K562 (cell line): ENCODE results near the gene ERC2. TPM values are rescaled to one million over a fixed set of nuclear protein-coding genes. Genes with fewer than 3 reads are reported as not detected.

Experiments
- ATAC-seq: fragments of 200-7000 bp; cut with Tn5 transposase; 3 replicates; pipeline ENCODE4 v1.9.1; 2020; ENCODE audit warnings: moderate library complexity
- BruUV-seq: library from RNA; stranded (reverse); fragments of 400-500 nt; replicated peaks from 2 replicates; lab custom pipeline; 2021; lab: Mats Ljungman, UMichigan
- CTCF ChIA-PET: fragments of 300-600 bp; formaldehyde crosslinking; extraction: SDS; loops from one replicate; lab custom pipeline; 2021; ENCODE audit warnings: low intra/inter-chr PET ratio; lab: Yijun Ruan, JAX
- POLR2A ChIA-PET: fragments of 300-600, 350-650 bp; sonication (Branson Sonifier 250); formaldehyde crosslinking; extraction: SDS; loops from one replicate; lab custom pipeline; 2021; ENCODE audit warnings: antibody characterized with exemption, inconsistent platforms; lab: Yijun Ruan, JAX
- DNase-seq, 4 experiments: peaks; one replicate each; pipeline versions ENCODE4 v3.0.0 to v3.0.0-alpha.2; 2011 to 2018; ENCODE audit warnings: low spot score in 3 of 4, mixed read lengths in 3 of 4; ENCODE audit errors: extremely low read depth in 1 of 4
- FAIRE-seq: peaks from 2 replicates; lab custom pipeline; 2011; peaks lifted over from hg19 to GRCh38; lab: Jason Lieb, UNC
- H2AFZ ChIP-seq: 2 replicates; pipeline ENCODE4 v1.6.0; 2011; ENCODE audit warnings: low read depth, low read length, control low read depth, inconsistent platforms
- H3K27ac ChIP-seq: fragments of 200-600 bp; 3 replicates; pipeline ENCODE4 v1.8.0; 2011; ENCODE audit warnings: low read depth, mild to moderate bottlenecking, control low read depth, inconsistent platforms, low read length, moderate library complexity, mixed read lengths; ENCODE audit errors: extremely low read depth
- H3K27me3 ChIP-seq, 2 experiments: fragments of 300-600 bp in 1 of 2; 2 replicates in 1 of 2; 3 replicates in 1 of 2; pipeline versions ENCODE4 v1.6.0 to v1.8.0; 2011; ENCODE audit warnings: inconsistent platforms in 2 of 2, low read length in 2 of 2, mild to moderate bottlenecking in 1 of 2, mixed read lengths in 1 of 2, moderate library complexity in 1 of 2; ENCODE audit not compliant: control insufficient read depth in 2 of 2, insufficient read depth in 2 of 2
- H3K36me3 ChIP-seq: fragments of 300-600 bp; 3 replicates; pipeline ENCODE4 v1.8.0; 2011; ENCODE audit warnings: mild to moderate bottlenecking, low read length, inconsistent platforms; ENCODE audit not compliant: control insufficient read depth, insufficient read depth
- H3K4me1 ChIP-seq, 2 experiments: fragments of 200-600 bp in 1 of 2; replicated peaks in 1 of 2; 2 replicates in 1 of 2; 3 replicates in 1 of 2; pipeline versions ENCODE4 v1.5.1 to v1.8.0; 2011; ENCODE audit warnings: inconsistent platforms in 2 of 2, low read length in 2 of 2, mild to moderate bottlenecking in 1 of 2, mixed read lengths in 1 of 2, moderate library complexity in 1 of 2; ENCODE audit not compliant: control insufficient read depth in 2 of 2, insufficient read depth in 2 of 2
- H3K4me2 ChIP-seq: 2 replicates; pipeline ENCODE4 v1.6.1; 2011; ENCODE audit warnings: low read length, control low read depth, inconsistent platforms, mixed read lengths; ENCODE audit not compliant: insufficient read depth
- H3K4me3 ChIP-seq: fragments of 200-600 bp; sonication (generic), shearing (Covaris generic); 2 replicates; pipeline ENCODE4 v1.5.1; 2016; ENCODE audit warnings: control low read depth, inconsistent platforms
- H3K79me2 ChIP-seq: fragments of 200-600 bp; 3 replicates; pipeline ENCODE4 v1.8.0; 2011; ENCODE audit warnings: low read length, inconsistent platforms; ENCODE audit not compliant: control insufficient read depth, insufficient read depth
- H3K9ac ChIP-seq, 2 experiments: 2 replicates each; pipeline versions ENCODE4 v1.6.0 to v1.6.1; 2011; ENCODE audit warnings: low read depth in 2 of 2, low read length in 2 of 2, control low read depth in 1 of 2, inconsistent platforms in 1 of 2, mild to moderate bottlenecking in 1 of 2, mixed read lengths in 1 of 2; ENCODE audit not compliant: insufficient read depth in 1 of 2
- H3K9me1 ChIP-seq: one replicate; pipeline ENCODE4 v1.6.0; 2011; ENCODE audit warnings: inconsistent platforms, mild to moderate bottlenecking, low read length, moderate library complexity; ENCODE audit not compliant: control insufficient read depth, insufficient read depth
- H3K9me3 ChIP-seq: replicated peaks from 2 replicates; pipeline ENCODE4 v1.5.1; 2011; ENCODE audit warnings: low read depth, low read length, inconsistent platforms; ENCODE audit not compliant: control insufficient read depth, insufficient read depth
- H4K20me1 ChIP-seq: replicated peaks from 2 replicates; pipeline ENCODE4 v1.6.1; 2011; ENCODE audit warnings: low read length, inconsistent platforms, mixed read lengths; ENCODE audit not compliant: control insufficient read depth, insufficient read depth
- CBX8 ChIP-seq: fragments of 200-600 bp; sonication (generic); IDR thresholded peaks from 2 replicates; pipeline ENCODE4 v1.6.1; 2012; ENCODE audit warnings: borderline replicate concordance, mixed run types, low read depth, mild to moderate bottlenecking, moderate library complexity, mixed read lengths, low read length, control low read depth, inconsistent platforms; ENCODE audit not compliant: poor library complexity, severe bottlenecking; ENCODE audit errors: extremely low read depth
- CHD4 ChIP-seq: fragments of 200-600 bp; sonication (generic); IDR thresholded peaks from 3 replicates; pipeline ENCODE4 v1.6.1; 2012; ENCODE audit warnings: low read depth, mild to moderate bottlenecking, mixed read lengths, low read length, inconsistent platforms; ENCODE audit not compliant: insufficient read depth, insufficient replicate concordance, poor library complexity, severe bottlenecking
- ELK1 ChIP-seq: sonication (generic); formaldehyde crosslinking; IDR thresholded peaks from 2 replicates; pipeline ENCODE4 v1.8.1; 2022; ENCODE audit warnings: missing genetic modification reagents
- FOXO4 ChIP-seq: fragments of 450-650 bp; formaldehyde crosslinking; IDR thresholded peaks from 2 replicates; pipeline ENCODE4 v1.4.0; 2020; ENCODE audit warnings: mild to moderate bottlenecking, moderate library complexity
- HNRNPL ChIP-seq: fragments of 200-400 bp; formaldehyde crosslinking; IDR thresholded peaks from 2 replicates; pipeline ENCODE4 v1.6.1; 2017; ENCODE audit warnings: low read depth, mild to moderate bottlenecking, low read length
- KAT8 ChIP-seq: fragments of 450-650 bp; IDR thresholded peaks from 2 replicates; pipeline ENCODE4 v1.6.1; 2016; ENCODE audit warnings: low read depth, mild to moderate bottlenecking
- L3MBTL2 ChIP-seq: fragments of 450-650 bp; IDR thresholded peaks from 2 replicates; pipeline ENCODE4 v1.6.1; 2016; ENCODE audit warnings: mild to moderate bottlenecking, moderate library complexity
- NBN ChIP-seq: fragments of 450-650 bp; IDR thresholded peaks from 2 replicates; pipeline ENCODE4 v1.6.1; 2016; ENCODE audit warnings: low read depth, mild to moderate bottlenecking
- NCOA6 ChIP-seq: fragments of 450-650 bp; IDR thresholded peaks from 2 replicates; pipeline ENCODE4 v1.6.1; 2017; ENCODE audit warnings: mild to moderate bottlenecking
- ZNF444 ChIP-seq: fragments of 250-450 bp; sonication (Bioruptor Pico); IDR thresholded peaks from 2 replicates; pipeline ENCODE4 v1.4.0; 2020; ENCODE audit warnings: mild to moderate bottlenecking, moderate library complexity
- ZNF445 ChIP-seq: fragments of 250-450 bp; sonication (Bioruptor Pico); IDR thresholded peaks from 2 replicates; pipeline ENCODE4 v1.4.0; 2020; ENCODE audit warnings: low read depth, mild to moderate bottlenecking, moderate library complexity
- WGBS: fragments of 100-300 bp; shearing (Covaris generic); methylation state at CpG from one replicate; pipeline ENCODE4 v1.1.6; 2016; ENCODE audit warnings: low coverage, mixed read lengths; ENCODE audit not compliant: insufficient coverage; ENCODE audit errors: missing lambda C conversion rate; 5-methylcytosine and 5-hydroxymethylcytosine counted together
- in situ Hi-C: fragments of 300-500 bp; cut with MboI; formaldehyde crosslinking; loops from 4 replicates; pipeline ENCODE4 v1.15.0; 2018; ENCODE audit warnings: inconsistent platforms, mixed read lengths
- intact Hi-C: fragments of 100-400 bp; cut with micrococcal nuclease; formaldehyde crosslinking; loops from 2 replicates; pipeline ENCODE4 v1.14.2; 2022
- polyA plus RNA-seq, 8 experiments: library from polyadenylated mRNA; depleted of rRNA in 4 of 8; stranded (reverse) in 5 of 8; unstranded in 3 of 8; fragments of >200 nt; fragmentation: Nextera tagmentation in 2 of 8; fragmentation: Illumina TruSeq in 1 of 8; extraction: Ambion mirVana in 2 of 8; extraction: Trizol in 1 of 8; gene quantifications; 2 replicates each; pipeline versions ENCODE4 v1.2.1 to v1.2.3, GENCODE V29; 2011 to 2014; ENCODE audit warnings: inconsistent platforms in 1 of 8, missing spikeins in 1 of 8
- total RNA-seq, 7 experiments: library from RNA; depleted of rRNA in 6 of 7; stranded (reverse); fragments of >200 nt in 6 of 7; fragmentation: Illumina TruSeq in 2 of 7; extraction: Trizol in 2 of 7; gene quantifications; 2 replicates each; pipeline versions ENCODE4 v1.2.1 to v1.2.3, GENCODE V29; 2011 to 2021; ENCODE audit warnings: low replicate concordance in 1 of 7

ERC2 gene
- total and polyA plus RNA-seq, 9 of the 15 experiments (the other 6 are each of a cell fraction or from before 2014, with no cell fraction given): 0.04 to 0.18 (median 0.07) TPM; not detected in 2

- Histone ChIP-seq H3K4me1 (no peaks in the 10 kb centered on the region), H3K36me3 (no peaks in the 10 kb centered on the region), H2AFZ (no peak overlapping the region), H3K9ac (no peak overlapping the region), H3K9me3 (no peaks in the 10 kb centered on the region), H3K4me2 (no peak overlapping the region), H3K27ac (no peak overlapping the region), H3K79me2 (no peaks in the 10 kb centered on the region), H4K20me1 (no peaks in the 10 kb centered on the region), H3K4me3 (no peak overlapping the region), H3K27me3 (peaks cover 2 to 9% of the 10 kb centered on the region in 2 experiments; a peak in 4 of 5 replicates), H3K9me1 (no peaks in the 10 kb centered on the region)
- intact Hi-C loops: no loop called here
- ChIA-PET CTCF (no interaction called here), POLR2A (no interaction called here)
- TF ChIP-seq ZNF445 (CRISPR knock-in tag): no peak
- no peak for TF ChIP-seq NCOA6
- no peak for TF ChIP-seq L3MBTL2
- no peak for TF ChIP-seq ELK1
- no peak for TF ChIP-seq ZNF444 (CRISPR knock-in tag)
- TF ChIP-seq KAT8: no peak
- TF ChIP-seq NBN: no peak
- TF ChIP-seq HNRNPL: no peak
- no peak for TF ChIP-seq FOXO4 (CRISPR knock-in tag)
- TF ChIP-seq CBX8: no peak
- TF ChIP-seq CHD4: no peak
- WGBS: 3% methylated on average over 3 of the region's 3 CpGs
- in situ Hi-C loops: no loop called here
- ATAC-seq (no peak), DNase-seq (no peak), FAIRE-seq (no peak)
- no TSS peak for BruUV-seq
Measured at GRCh38 chr3:55476515-55476914, 991.8 kb downstream of the ERC2 start.
